ENCODE measurements around the gene DNM2.

Gene DNM2

DNA sequence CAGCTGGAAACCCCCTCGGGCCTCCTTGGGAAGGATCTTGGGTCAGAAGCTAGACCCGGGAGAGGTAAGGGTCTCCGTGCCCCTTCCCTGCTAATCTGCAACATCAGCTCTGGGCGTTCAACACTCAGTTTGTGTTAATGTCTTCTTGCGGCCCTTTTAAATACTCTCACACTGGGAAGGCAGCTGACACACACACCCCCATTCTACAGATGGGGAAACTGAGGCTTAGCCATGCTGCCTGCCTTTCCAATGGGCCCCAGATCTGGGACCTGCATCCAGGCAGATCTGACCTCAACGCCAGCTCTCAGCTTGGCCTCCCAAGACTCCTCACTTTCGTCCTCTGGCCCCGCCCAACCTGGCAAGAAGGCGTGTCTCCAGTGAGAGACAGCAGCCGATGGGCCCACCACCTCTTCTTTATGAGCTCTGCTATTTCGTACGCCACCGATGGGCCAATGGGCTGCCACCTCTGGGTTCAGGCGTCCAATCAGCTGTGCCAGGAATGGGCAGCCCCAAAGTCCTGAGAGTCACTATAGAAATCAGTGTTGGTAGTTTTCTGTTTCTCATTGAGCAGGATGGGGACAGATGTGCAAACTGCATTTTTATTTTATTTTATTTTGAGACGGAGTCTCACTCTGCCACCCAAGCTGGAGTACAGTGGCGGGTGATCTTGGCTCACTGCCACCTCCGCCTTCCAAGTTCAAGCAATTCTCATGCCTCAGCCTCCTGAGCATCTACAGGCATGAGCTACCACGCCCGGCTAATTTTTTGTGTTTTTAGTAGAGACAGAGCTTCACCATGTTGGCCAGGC lies 43.8 kb downstream of the DNM2 start:
- no peak for DNase-seq (ENCODE audit: low read depth in 1 of 2, low spot score in 1 of 2)
- TF ChIP-seq POLR2AphosphoS5 (IDR thresholded peaks at IDR 0.05; ENCODE audit: low read depth) (no peak), GABPA (IDR thresholded peaks at IDR 0.05; ENCODE audit: low read depth) (no peak), SPI1 (IDR thresholded peaks at IDR 0.05; ENCODE audit: borderline replicate concordance, low read depth) (no peak)
- TF ChIP-seq, protein P1, sequence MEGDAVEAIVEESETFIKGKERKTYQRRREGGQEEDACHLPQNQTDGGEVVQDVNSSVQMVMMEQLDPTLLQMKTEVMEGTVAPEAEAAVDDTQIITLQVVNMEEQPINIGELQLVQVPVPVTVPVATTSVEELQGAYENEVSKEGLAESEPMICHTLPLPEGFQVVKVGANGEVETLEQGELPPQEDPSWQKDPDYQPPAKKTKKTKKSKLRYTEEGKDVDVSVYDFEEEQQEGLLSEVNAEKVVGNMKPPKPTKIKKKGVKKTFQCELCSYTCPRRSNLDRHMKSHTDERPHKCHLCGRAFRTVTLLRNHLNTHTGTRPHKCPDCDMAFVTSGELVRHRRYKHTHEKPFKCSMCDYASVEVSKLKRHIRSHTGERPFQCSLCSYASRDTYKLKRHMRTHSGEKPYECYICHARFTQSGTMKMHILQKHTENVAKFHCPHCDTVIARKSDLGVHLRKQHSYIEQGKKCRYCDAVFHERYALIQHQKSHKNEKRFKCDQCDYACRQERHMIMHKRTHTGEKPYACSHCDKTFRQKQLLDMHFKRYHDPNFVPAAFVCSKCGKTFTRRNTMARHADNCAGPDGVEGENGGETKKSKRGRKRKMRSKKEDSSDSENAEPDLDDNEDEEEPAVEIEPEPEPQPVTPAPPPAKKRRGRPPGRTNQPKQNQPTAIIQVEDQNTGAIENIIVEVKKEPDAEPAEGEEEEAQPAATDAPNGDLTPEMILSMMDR (IDR thresholded peaks at IDR 0.05; ENCODE audit: insufficient read depth, low read length): no peak
- TF ChIP-seq, protein P2, sequence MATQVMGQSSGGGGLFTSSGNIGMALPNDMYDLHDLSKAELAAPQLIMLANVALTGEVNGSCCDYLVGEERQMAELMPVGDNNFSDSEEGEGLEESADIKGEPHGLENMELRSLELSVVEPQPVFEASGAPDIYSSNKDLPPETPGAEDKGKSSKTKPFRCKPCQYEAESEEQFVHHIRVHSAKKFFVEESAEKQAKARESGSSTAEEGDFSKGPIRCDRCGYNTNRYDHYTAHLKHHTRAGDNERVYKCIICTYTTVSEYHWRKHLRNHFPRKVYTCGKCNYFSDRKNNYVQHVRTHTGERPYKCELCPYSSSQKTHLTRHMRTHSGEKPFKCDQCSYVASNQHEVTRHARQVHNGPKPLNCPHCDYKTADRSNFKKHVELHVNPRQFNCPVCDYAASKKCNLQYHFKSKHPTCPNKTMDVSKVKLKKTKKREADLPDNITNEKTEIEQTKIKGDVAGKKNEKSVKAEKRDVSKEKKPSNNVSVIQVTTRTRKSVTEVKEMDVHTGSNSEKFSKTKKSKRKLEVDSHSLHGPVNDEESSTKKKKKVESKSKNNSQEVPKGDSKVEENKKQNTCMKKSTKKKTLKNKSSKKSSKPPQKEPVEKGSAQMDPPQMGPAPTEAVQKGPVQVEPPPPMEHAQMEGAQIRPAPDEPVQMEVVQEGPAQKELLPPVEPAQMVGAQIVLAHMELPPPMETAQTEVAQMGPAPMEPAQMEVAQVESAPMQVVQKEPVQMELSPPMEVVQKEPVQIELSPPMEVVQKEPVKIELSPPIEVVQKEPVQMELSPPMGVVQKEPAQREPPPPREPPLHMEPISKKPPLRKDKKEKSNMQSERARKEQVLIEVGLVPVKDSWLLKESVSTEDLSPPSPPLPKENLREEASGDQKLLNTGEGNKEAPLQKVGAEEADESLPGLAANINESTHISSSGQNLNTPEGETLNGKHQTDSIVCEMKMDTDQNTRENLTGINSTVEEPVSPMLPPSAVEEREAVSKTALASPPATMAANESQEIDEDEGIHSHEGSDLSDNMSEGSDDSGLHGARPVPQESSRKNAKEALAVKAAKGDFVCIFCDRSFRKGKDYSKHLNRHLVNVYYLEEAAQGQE (IDR thresholded peaks at IDR 0.05; ENCODE audit: insufficient replicate concordance, low read depth): no peak
- Histone ChIP-seq H3K27ac (replicated peaks) (peak overlapping the region; percentile 30), H3K27me3 (ENCODE audit: insufficient read depth, poor library complexity, severe bottlenecking) (no peaks in the 10 kb centered on the region), H3K4me3 (replicated peaks; ENCODE audit: insufficient read depth, low read length) (no peak overlapping the region)

DNA sequence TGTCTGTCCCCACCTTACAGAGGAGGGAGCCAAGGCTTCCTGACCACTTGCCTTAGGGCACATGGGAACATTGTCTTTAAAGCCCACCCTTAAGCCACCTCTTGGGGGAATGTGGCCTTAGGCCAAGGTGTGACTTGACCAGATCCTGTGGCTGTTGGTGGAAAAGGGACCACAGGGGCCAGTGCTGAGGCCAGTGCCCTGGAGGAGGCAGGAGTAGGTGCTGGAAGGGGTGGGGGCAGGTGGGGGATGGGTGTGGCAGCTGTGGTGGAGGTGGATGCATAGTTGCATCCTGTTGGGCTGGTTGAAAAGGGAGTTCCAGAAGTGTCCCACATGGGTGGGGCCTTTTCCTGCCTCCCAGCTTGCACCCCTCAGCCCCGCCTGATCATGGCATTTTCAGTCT lies 44.8 kb downstream of the DNM2 start:
- H3K4me3 ChIP-seq (replicated peaks; ENCODE audit: insufficient read depth, low read length): no peak overlapping the region
- DNase-seq (ENCODE audit: low read depth in 1 of 2, low spot score in 1 of 2): no peak
- H3K27ac ChIP-seq (replicated peaks): no peak overlapping the region; the same call in 1 of the 2 replicates
- TF ChIP-seq POLR2AphosphoS5 (IDR thresholded peaks at IDR 0.05; ENCODE audit: low read depth) (no peak), SPI1 (IDR thresholded peaks at IDR 0.05; ENCODE audit: borderline replicate concordance, low read depth) (no peak), GABPA (IDR thresholded peaks at IDR 0.05; ENCODE audit: low read depth) (no peak)
- TF ChIP-seq, protein P1 (IDR thresholded peaks at IDR 0.05; ENCODE audit: insufficient read depth, low read length): no peak
- TF ChIP-seq, protein P2 (IDR thresholded peaks at IDR 0.05; ENCODE audit: insufficient replicate concordance, low read depth): no peak
- H3K27me3 ChIP-seq (ENCODE audit: insufficient read depth, poor library complexity, severe bottlenecking): no peaks in the 10 kb centered on the region

DNA sequence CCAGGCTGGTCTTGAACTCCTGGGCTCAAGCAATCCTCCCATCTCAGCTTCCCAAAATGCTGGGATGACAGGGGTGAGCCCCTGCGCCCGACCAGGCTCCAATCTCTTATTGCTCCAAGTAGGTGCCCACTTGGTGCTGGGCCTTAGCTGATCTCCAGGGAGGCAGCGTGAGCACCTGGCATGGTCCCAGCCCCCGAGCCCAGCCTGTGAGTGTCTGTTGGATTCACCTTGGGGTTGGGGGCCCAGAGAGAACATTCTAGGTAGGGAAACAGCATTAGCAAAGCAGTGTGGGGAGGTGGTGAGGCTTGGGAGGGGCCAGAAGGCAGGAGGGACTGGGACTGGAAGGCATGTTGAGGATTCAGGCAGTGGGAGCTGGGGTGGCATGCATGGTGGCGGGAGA lies 45.5 kb downstream of the DNM2 start:
- Histone ChIP-seq H3K27me3 (ENCODE audit: insufficient read depth, poor library complexity, severe bottlenecking) (no peaks in the 10 kb centered on the region), H3K27ac (replicated peaks) (0 out of 2 replicates have a peak overlapping the region, but pooled peaks have one; percentile 4), H3K4me3 (replicated peaks; ENCODE audit: insufficient read depth, low read length) (no peak overlapping the region)
- no peak for DNase-seq (ENCODE audit: low read depth in 1 of 2, low spot score in 1 of 2)
- TF ChIP-seq, protein P1 (IDR thresholded peaks at IDR 0.05; ENCODE audit: insufficient read depth, low read length): no peak
- TF ChIP-seq GABPA (IDR thresholded peaks at IDR 0.05; ENCODE audit: low read depth) (no peak), POLR2AphosphoS5 (IDR thresholded peaks at IDR 0.05; ENCODE audit: low read depth) (no peak), SPI1 (IDR thresholded peaks at IDR 0.05; ENCODE audit: borderline replicate concordance, low read depth) (no peak)
- TF ChIP-seq, protein P2 (IDR thresholded peaks at IDR 0.05; ENCODE audit: insufficient replicate concordance, low read depth): no peak
